Left hindlimb (tissue), 1 donor: ENCODE data around the gene RETREG3.
"Not testable (repeated sequence)": the region's sequence is repeated elsewhere in the genome, so short reads cannot be mapped to it uniquely, and the experiment has no call there.

Experiments
- DNase-seq: peaks from one replicate; pipeline ENCODE4 v3.0.0-alpha.2; 2018

RETREG3 gene

DNA sequence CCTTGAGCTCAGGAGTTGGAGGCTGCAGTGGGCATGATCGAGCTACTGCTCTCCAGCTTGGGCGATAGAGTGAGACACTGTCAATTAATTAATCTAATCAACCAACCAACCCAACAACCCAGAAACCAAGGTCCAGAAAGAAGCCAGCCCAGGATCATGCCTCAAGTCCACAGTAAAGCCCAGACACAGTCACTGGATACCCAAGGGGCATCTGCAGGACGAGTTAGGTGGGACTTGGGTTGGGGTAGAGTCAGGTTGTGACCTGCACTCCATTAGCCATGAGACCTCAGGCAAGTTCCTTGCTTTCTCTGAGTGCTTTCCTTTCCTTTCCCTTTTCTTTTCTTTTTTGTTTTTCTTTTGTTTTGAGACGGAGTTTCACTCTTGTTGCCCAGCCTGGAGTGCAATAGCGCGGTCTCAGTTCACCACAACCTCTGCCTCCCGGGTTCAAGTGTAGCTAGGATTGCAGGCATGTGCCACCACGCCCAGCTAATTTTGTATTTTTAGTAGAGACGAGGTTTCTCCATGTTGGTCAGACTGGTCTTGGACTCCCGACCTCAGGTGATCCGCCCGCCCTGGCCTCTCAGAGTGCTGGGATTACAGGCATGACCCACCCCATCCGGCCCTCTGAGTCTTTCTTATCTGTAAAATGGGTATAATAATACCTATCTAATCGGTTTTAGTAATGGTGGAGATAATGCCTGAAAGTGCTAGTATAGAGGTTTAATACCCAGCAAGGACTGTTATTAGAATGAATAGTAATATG is 60.0 kb downstream of the RETREG3 start:
- DNase-seq = no peak

DNA sequence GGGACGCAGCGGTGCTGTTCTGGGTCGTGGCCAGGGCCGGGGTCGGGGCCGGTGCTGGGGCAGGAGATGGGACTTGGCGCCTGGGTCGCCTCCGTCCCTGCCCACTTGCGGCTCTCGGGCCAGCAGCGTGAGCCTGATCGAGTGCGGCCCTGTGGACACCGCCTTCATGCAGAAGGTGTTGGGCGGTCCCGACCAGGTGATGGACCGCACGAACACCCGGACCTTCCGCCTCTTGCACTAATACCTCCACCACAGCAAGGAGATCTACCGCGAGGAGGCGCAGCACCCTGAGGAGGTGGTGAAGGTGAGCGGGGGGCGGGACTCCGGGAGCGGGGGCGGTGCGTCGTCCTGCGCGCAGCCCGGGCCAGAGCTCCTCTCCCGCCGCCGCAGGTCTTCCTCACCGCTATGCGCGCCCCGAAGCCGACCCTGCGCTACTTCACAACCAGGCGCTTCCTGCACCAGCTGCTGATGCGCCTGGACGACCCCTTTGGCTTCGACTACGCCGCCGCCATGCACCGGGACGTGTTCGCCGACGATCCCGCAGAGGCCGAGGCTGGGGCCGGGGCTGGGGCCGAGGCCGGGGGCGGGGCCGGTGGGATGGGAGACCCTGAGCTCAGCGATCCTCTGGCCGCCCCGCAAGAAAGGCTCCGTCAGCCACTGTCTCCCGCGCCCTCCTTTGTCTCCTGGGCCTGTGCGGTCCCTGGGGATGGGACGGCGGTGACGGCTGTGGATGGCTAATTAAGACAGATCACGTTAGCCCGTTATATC is 60.9 kb downstream of the RETREG3 start:
- peak; percentile 71 for DNase-seq

- DNase-seq = no peak
These were observed 61.5 kb downstream of the RETREG3 start for GRCh38 chr17:42547698-42548069.

DNA sequence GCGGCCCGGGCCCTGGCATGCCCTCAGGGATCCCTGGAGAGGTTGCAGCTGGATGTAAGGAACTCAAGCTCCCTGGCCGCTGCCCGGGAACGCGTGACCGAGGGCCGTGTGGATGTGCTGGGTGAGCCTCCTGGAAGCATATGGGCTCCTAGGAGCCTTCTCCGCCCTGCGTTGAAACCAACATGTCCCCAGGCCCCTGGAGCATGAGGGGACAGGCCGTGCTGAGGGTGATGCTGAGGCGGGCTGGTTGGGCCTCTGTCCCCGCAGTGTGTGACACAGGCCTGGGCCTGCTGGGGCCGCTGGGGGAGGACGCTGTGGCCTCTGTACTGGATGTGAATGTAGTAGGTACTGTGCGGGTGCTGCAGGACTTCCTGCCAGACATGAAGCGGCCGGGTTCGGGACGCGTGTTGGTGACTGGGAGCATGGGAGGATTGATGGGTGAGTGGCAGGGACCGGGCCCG is 62.1 kb downstream of the RETREG3 start:
- no peak for DNase-seq

- not testable (repeated sequence) for DNase-seq
These were observed 63.2 kb downstream of the RETREG3 start for GRCh38 chr17:42545755-42546505.

- DNase-seq = no peak
These were observed 64.3 kb downstream of the RETREG3 start for GRCh38 chr17:42544874-42545283.

DNA sequence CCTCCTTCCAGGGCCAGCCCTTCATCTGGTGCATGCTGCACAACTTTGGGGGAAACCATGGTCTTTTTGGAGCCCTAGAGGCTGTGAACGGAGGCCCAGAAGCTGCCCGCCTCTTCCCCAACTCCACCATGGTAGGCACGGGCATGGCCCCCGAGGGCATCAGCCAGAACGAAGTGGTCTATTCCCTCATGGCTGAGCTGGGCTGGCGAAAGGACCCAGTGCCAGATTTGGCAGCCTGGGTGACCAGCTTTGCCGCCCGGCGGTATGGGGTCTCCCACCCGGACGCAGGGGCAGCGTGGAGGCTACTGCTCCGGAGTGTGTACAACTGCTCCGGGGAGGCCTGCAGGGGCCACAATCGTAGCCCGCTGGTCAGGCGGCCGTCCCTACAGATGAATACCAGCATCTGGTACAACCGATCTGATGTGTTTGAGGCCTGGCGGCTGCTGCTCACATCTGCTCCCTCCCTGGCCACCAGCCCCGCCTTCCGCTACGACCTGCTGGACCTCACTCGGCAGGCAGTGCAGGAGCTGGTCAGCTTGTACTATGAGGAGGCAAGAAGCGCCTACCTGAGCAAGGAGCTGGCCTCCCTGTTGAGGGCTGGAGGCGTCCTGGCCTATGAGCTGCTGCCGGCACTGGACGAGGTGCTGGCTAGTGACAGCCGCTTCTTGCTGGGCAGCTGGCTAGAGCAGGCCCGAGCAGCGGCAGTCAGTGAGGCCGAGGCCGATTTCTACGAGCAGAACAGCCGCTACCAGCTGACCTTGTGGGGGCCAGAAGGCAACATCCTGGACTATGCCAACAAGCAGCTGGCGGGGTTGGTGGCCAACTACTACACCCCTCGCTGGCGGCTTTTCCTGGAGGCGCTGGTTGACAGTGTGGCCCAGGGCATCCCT is 65.7 kb downstream of the RETREG3 start:
- peak; percentile 50 for DNase-seq

DNA sequence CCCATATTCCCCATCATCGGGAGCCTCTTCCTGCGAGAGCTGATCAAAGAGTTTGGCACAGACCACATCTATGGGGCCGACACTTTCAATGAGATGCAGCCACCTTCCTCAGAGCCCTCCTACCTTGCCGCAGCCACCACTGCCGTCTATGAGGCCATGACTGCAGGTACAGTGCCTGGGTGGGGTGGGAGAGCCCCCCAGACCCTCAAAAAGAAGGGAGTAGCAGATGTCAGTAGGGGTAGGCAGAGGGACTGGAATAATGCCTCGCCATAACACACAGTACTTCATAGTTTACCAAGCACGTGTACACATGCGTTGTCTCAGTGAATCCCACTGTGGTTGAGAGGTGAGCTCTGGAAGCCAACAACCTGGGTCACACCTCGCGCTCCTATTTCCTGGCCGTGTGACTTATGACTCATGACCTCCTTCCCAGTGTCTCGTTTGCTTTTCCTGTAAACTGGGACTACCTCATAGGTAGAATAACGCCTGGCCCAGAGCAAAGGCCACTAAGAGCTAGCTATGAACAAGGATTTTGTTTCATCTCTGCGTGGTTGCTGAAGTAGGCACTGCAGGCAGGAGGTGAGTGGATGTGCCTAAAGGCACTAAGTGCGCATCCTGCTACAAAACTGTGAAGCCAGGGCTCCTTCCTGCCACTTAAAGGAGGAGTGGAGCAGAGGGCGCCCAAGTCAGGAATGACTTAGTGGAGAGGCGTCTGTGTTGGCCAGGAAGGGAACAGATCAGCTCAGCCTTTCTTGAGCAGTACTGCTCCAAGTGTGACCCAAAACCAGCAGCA is 67.9 kb downstream of the RETREG3 start:
- no peak for DNase-seq

DNA sequence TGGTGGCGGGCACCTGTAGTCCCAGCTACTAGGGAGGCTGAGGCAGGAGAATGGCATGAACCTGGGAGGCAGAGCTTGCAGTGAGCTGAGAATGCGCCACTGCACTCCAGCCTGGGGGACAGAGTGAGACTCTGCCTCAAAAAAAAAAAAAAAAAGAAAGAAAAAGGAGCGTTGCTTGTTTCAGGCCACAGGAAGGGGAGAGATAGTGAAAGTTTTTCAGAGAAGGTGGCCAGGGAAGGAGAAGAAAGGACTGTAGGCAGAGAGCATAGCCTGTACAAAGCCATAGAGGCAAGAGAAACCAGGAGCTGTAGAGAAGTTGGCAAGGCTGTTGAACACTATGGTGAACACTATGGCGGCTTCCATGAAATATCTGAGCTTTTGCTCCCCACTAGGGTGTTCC is 68.6 kb downstream of the RETREG3 start:
- DNase-seq = not testable (repeated sequence)

GRCh38 chr17:42538482-42538881 is 70.7 kb downstream of the RETREG3 start:
- DNase-seq = no peak

GRCh38 chr17:42537826-42538451 is 71.2 kb downstream of the RETREG3 start:
- DNase-seq = no peak

GRCh38 chr17:42537156-42537805 is 71.9 kb downstream of the RETREG3 start:
- DNase-seq = no peak

DNA sequence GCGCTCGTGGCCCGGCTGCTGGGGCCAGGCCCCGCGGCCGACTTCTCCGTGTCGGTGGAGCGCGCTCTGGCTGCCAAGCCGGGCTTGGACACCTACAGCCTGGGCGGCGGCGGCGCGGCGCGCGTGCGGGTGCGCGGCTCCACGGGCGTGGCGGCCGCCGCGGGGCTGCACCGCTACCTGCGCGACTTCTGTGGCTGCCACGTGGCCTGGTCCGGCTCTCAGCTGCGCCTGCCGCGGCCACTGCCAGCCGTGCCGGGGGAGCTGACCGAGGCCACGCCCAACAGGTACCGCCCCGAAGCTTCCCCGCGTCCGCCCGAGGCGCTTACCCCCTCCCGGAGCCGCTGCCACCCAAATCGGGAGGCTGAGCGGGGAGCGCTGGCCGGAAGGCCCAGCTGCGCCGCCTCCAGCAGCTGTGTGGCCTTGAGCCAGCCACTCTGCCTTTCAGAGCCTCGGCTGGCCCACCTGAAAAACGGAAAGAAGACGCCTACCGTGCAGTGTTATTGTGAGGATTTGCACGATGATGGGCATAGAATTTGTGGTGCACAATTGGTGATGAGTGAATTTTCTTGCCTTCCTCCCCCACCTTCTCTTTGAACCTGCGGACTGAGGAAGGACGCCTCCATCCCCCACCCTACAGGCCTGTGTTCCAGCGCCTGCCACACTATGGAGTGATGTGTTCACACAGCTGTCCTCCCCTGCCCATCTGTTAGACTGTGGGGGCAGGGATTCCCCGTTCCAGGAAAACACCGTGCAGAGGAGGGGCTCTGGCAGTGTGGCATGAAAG is 72.6 kb downstream of the RETREG3 start:
- peak; percentile 89 for DNase-seq

DNA sequence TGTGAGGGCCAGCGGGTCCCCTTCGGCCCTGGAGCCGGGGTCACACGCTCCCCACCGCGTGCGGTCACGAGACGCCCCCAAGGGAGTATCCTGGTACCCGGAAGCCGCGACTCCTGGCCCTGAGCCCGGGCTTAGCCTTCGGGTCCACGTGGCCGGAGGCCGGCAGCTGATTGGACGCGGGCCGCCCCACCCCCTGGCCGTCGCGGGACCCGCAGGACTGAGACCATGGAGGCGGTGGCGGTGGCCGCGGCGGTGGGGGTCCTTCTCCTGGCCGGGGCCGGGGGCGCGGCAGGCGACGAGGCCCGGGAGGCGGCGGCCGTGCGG is 73.2 kb downstream of the RETREG3 start, which contains the start of gene NAGLU:
NAGLU (plus strand) TSS at position 194 of the 324 bp plus-strand sequence; CDS start at position 226, 32 bp downstream.
- DNase-seq = peak; percentile 96

DNA sequence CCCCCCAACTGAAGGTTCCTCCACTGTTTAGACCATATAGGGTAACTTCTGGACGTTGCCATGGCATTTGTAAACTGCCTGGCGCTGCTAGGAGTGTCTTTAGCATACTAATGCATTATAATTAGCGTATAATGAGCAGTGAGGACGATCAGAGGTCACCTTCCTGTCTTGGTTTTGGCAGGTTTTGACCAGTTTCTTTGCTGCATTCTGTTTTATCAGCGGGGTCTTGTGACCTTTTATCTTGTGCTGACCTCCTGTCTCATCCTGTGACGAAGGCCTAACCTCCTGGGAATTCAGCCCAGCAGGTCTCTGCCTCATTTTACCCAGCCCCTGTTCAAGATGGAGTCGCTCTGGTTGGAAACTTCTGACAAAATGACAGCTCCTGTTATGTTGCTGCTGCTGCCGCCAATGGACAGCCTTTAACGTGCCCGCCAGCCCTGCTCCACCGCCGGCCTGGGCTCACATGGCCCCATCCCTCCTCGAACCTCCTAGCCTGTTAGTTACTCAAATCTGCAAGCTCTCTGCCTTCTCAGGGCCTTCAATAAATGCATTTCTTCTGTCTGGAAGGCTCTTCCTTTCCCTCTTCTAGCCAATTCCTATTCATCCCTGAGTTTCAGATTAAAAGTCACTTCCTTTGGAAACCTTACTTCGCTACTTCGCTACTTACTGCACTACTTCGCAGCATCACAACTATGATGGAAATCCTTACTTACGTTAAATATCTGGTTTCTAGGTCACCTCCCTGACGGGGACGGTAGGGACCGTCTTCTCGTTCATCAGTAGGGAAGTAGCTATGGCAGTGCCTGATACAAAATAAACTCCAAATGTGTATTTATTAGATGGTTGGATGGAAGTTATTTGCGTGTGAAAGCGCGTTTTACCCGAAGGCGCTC is 73.8 kb downstream of the RETREG3 start:
- DNase-seq = peak; percentile 26

GRCh38 chr17:42531455-42532354 is 77.5 kb downstream of the RETREG3 start:
- peak; percentile 72 for DNase-seq

DNA sequence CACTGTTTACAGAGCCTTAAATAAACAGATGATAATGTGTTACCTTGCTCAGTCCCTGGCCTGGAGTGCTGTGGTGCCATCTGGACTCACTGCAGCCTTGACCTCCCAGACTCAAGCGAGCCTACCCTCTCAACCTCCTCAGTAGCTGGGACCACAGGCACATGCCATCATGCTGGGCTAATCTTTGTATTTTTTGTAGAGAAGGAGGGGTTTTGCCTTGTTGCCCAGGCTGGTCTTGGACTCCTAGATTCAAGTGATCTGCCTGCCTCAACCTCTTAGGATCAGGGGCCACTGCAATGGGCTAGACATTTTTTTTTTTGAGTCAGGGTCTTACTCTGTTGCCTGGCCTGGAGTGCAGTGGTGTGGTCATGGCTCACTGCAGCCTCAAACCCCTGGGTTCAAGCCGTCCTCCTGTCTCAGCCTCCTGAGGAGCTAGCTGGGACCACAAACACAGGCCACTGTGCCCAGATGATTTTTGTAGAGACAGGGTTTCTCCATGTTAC is 78.2 kb downstream of the RETREG3 start:
- DNase-seq = no peak
